ENCODE measurements around the gene JCAD. TPM values are rescaled to one million over a fixed set of nuclear protein-coding genes. Genes with fewer than 3 reads are reported as not detected.

JCAD gene
- total RNA-seq, 3 donors from 2014 or later (not counting 1 experiment from before 2014, with no cell fraction given), result 0.07 to 0.43 TPM; not detected in 1

- Histone ChIP-seq H3K4me3 (ENCODE audit: low read length) (no peak overlapping the region), H3K4me1 (ENCODE audit: control insufficient read depth, insufficient read depth, low read length) (peaks cover 20% of the 10 kb centered on the region), H3K9me3 (ENCODE audit: control insufficient read depth, insufficient read depth, low read length) (no peaks in the 10 kb centered on the region), H3K27me3 (ENCODE audit: control insufficient read depth, insufficient read depth, low read length) (peaks cover 34% of the 10 kb centered on the region), H3K36me3 (ENCODE audit: control insufficient read depth, insufficient read depth, low read length) (no peaks in the 10 kb centered on the region), H3K27ac (ENCODE audit: low read length) (no peak overlapping the region)
- peak in 1 of 3 donors; percentile 5 for ATAC-seq
- intact Hi-C loops (cut with micrococcal nuclease), result no loop called here
- DNase-seq, result no peak
- peaks cover 78 to 88% of the 10 kb centered on the region in 2 donors for H3K27me3 Mint-ChIP-seq (ENCODE audit: low read depth in 2 of 2)
- H3K36me3 Mint-ChIP-seq, result no peaks in the 10 kb centered on the region
- no peak overlapping the region for H3K4me3 Mint-ChIP-seq
- 93% methylated on average over 21 of the region's 21 CpGs for WGBS (ENCODE audit: insufficient coverage)
- no peak for TF ChIP-seq CTCF (IDR thresholded peaks at IDR 0.05)
- H3K9me3 Mint-ChIP-seq, result no peaks in the 10 kb centered on the region
- no peak overlapping the region for H3K27ac Mint-ChIP-seq
- H3K4me1 Mint-ChIP-seq, result peaks cover 19 to 28% of the 10 kb centered on the region in 2 donors
Observed at GRCh38 chr10:30047430-30047829, 12.0 kb downstream of the JCAD start.

DNA sequence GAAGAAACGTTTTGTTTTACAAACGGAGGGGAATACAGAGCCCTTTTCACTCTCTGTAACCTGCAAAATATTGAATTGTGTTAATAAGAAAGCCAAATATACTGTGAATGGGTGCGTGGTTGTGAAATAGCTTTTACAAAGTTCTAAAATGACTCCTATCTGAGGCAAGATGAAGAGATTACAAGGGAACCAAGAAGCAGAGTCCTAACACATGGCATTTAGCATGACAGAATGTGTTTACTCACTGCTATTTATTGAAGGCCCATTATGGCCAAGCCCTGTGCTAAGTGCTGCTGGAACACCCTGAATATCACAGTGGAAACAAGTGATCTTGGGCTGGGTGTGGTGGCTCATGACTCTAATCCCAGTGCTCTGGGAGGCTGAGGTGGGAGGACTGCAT lies 12.9 kb downstream of the JCAD start:
- no peak for DNase-seq
- no peak for TF ChIP-seq CTCF (IDR thresholded peaks at IDR 0.05)
- no peak overlapping the region for H3K27ac ChIP-seq (ENCODE audit: low read length)
- H3K36me3 ChIP-seq (ENCODE audit: control insufficient read depth, insufficient read depth, low read length), result no peaks in the 10 kb centered on the region
- Mint-ChIP-seq H3K9me3 (no peaks in the 10 kb centered on the region), H3K27ac (no peak overlapping the region), H3K27me3 (ENCODE audit: low read depth in 2 of 2) (peaks cover 78 to 80% of the 10 kb centered on the region in 2 donors), H3K4me3 (no peak overlapping the region), H3K4me1 (peaks cover 19 to 28% of the 10 kb centered on the region in 2 donors), H3K36me3 (no peaks in the 10 kb centered on the region)
- peaks cover 20% of the 10 kb centered on the region for H3K4me1 ChIP-seq (ENCODE audit: control insufficient read depth, insufficient read depth, low read length)
- intact Hi-C loops (cut with micrococcal nuclease), result no loop called here
- peaks cover 32% of the 10 kb centered on the region for H3K27me3 ChIP-seq (ENCODE audit: control insufficient read depth, insufficient read depth, low read length)
- 89% methylated on average over 3 of the region's 3 CpGs for WGBS (ENCODE audit: insufficient coverage)
- no peaks in the 10 kb centered on the region for H3K9me3 ChIP-seq (ENCODE audit: control insufficient read depth, insufficient read depth, low read length)
- no peak overlapping the region for H3K4me3 ChIP-seq (ENCODE audit: low read length)
- ATAC-seq, result no peak

DNA sequence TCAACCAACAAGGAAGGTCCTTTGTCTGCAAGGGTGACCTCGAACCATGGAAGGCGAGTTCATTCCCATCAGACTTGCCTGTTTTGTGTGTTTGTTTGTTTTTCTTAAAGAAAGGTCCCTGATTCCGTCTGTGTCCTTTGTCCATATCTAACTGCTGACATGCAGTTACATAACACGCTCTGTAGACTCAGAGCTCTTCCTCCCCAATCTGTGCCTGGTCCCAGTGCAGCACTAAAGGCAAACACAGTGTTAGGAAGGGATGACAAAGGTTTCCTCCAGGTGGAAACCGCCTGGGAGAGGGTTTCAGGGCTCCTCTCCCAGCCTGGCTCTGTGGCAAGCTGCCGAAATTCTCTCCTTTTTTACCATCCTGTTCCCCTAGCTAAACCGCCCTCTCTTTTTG lies 13.4 kb downstream of the JCAD start:
- WGBS (ENCODE audit: insufficient coverage), result 84% methylated on average over 7 of the region's 7 CpGs
- H3K27me3 Mint-ChIP-seq (ENCODE audit: low read depth in 2 of 2), result peaks cover 76 to 79% of the 10 kb centered on the region in 2 donors
- ATAC-seq, result no peak
- no peak overlapping the region for H3K4me3 Mint-ChIP-seq
- no peak for DNase-seq
- Histone ChIP-seq H3K27me3 (ENCODE audit: control insufficient read depth, insufficient read depth, low read length) (peaks cover 32% of the 10 kb centered on the region), H3K9me3 (ENCODE audit: control insufficient read depth, insufficient read depth, low read length) (no peaks in the 10 kb centered on the region), H3K4me3 (ENCODE audit: low read length) (no peak overlapping the region), H3K36me3 (ENCODE audit: control insufficient read depth, insufficient read depth, low read length) (no peaks in the 10 kb centered on the region), H3K27ac (ENCODE audit: low read length) (no peak overlapping the region), H3K4me1 (ENCODE audit: control insufficient read depth, insufficient read depth, low read length) (peaks cover 20% of the 10 kb centered on the region)
- no peaks in the 10 kb centered on the region for H3K36me3 Mint-ChIP-seq
- H3K9me3 Mint-ChIP-seq, result no peaks in the 10 kb centered on the region
- intact Hi-C loops (cut with micrococcal nuclease), result no loop called here
- no peak for TF ChIP-seq CTCF (IDR thresholded peaks at IDR 0.05)
- H3K4me1 Mint-ChIP-seq, result peaks cover 19 to 28% of the 10 kb centered on the region in 2 donors
- no peak overlapping the region for H3K27ac Mint-ChIP-seq
